ENCODE data around the gene LIPG.

Gene LIPG

GRCh38 chr18:49610022-49610445 lies 48.2 kb downstream of the LIPG start:
- DNase-seq (ENCODE audit: low read depth in 2 of 3, low spot score in 2 of 3), result no peak

DNA sequence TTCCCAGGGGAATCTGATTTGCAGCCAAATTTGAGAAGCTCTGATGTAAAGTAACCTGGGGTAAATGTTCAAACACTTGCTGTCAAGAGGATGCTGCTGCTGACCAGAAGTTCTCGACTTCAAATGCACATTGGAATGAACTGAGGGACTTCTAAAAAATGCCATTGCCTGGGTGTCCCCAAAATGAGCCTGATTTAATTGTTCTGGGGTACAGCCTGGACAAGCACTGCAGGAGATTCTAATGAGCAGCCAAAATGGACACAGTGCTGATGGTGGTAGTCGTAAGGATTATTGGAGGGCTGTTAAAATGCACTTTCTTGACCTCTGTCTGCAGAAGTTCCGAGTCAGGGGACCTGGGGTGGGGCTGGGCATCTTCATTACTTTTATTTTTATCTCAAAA lies 49.5 kb downstream of the LIPG start:
- no peak for DNase-seq (ENCODE audit: low read depth in 2 of 3, low spot score in 2 of 3)

- no peak for DNase-seq (ENCODE audit: low read depth in 2 of 3, low spot score in 2 of 3)
These were observed 50.7 kb downstream of the LIPG start for GRCh38 chr18:49612515-49613033.

DNA sequence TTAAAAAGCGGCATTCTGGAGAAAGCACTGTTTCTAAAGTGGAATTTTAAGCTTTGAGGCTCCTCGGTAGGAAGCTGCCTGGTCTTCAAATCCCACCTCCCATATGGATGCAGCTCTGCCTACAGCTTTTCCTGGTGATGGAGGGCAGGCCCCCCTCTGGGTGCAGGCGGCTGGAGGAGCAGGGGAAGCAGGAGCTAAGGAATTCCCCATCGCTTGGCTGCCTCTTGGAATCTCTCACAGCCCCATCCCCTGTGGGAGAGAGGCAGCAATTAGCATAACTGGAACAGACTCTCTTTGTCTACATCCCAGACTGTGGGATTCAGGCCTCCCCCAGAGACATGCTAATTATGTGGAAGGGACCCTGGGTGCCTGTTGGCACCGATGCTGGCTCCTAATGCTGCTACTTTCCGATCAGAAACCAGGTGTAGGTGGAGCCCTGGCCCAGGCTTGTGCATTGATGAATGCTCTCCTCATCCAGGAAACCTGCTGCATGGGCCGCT lies 51.3 kb downstream of the LIPG start:
- no peak for DNase-seq (ENCODE audit: low read depth in 2 of 3, low spot score in 2 of 3)

DNA sequence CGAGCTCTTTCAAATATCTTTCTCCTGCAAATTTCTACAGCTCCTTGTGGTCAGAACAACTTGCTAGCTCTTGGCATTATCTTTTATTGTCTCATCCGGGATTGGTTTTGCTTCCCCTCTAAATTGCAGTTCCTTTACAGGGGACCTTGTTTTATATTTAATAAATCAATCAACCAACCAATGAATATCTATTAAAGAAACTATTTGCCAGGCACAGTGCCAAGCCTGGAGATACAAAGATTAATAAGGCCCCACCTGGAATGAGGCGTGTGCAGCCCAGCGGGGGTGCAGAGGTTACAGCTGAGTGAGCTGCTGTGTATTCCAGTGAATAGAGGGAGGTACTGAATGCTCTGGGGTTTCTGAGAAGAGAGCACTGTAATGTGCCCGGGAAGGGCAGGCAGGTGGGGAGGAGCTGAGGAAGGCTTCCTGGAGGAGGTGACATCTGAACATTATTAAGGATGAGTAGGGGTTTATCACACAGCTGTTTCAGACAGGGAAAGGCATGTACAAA lies 51.8 kb downstream of the LIPG start:
- no peak for DNase-seq (ENCODE audit: low read depth in 2 of 3, low spot score in 2 of 3)

- DNase-seq (ENCODE audit: low read depth in 2 of 3, low spot score in 2 of 3), result no peak
These were observed 54.9 kb downstream of the LIPG start for GRCh38 chr18:49616618-49617328.

GRCh38 chr18:49617329-49617695 lies 55.5 kb downstream of the LIPG start:
- no peak for DNase-seq (ENCODE audit: low read depth in 2 of 3, low spot score in 2 of 3)

DNA sequence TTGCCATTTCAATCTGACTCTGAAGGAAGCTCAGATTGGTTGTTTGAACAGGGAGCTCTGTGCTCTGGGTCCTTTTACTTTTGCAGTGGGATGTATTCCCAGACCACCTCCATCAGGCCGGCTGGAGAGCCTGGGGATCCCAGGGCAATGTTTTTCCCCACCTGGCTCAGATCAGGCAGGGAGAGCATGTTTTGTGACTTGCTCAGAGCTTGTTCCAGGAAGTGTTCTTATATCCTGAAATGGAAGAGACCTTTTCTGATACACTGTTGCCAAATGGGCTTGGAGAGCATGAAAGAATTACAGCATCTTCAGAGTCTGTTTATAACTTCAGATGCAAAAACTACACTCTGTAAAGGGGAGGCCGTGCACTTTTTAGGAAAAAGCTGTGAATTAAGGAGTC lies 56.0 kb downstream of the LIPG start:
- DNase-seq (ENCODE audit: low read depth in 2 of 3, low spot score in 2 of 3), result no peak

DNA sequence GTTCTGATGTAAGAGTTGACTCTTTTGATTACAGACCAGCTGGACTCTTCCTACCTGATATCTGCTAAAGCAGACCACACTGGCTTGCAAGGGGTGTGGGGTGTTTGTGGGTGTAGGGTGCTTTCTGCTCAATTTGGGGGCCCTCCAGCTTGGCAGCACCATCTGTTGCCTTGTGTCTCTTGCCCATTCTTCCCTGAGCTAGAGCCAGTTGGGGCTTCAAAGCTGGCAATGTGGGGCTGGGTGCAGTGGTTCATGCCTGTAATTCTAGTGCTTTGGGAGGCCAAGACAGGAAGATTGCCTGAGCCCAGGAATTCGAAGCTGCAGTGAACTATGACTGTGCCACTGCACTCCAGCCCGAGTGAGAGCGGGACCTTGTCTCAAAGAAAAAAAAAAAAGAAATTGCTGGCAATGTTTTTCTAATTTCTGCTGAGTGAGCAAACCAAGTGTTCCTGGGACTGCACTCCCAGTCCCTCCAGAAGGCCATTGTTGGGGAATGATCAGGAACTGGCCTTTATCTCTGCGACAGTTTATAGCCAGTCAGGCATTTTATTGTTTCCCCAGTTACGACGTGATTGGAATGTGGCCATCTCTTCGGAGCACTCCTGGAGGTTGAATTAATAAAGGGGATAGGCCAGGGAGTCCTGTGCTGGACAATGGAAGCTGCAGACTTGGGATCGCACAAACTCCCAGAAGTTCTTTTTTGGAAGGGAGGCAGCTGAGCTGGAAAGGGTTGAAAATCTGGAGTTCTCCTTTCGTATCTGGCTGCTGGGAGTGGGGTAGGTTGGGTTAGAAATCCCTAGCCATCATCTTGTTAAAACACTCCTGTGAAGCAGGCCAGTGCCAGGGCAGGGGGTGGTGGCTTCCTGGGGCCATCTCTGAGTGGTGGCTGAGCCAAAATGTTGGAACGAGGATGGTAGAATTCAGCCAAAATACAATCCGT lies 57.2 kb downstream of the LIPG start:
- no peak for DNase-seq (ENCODE audit: low read depth in 2 of 3, low spot score in 2 of 3)

- no peak for DNase-seq (ENCODE audit: low read depth in 2 of 3, low spot score in 2 of 3)
These were observed 57.9 kb downstream of the LIPG start for GRCh38 chr18:49619801-49620200.

DNA sequence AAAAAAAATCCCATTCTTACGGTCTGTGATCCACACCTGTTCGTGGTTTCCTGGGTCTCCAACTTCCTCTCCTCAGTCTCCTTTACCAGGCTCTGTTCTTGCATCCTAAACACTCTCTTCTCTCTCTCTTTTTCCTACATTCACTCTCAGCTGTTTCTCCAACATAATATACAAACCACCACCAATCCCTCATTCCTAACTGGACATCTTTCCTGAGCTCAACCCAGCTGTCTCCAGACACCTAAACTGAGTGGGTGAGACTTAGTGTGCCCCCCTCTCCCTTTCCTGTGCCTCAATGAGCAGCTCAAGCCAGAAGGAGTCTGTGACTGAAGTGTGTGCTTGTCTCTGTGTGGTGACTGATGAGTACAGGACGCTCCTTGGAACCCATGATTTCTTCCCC lies 59.4 kb downstream of the LIPG start:
- DNase-seq (ENCODE audit: low read depth in 2 of 3, low spot score in 2 of 3), result no peak

GRCh38 chr18:49621717-49622351 lies 60.0 kb downstream of the LIPG start:
- DNase-seq (ENCODE audit: low read depth in 2 of 3, low spot score in 2 of 3), result no peak

DNA sequence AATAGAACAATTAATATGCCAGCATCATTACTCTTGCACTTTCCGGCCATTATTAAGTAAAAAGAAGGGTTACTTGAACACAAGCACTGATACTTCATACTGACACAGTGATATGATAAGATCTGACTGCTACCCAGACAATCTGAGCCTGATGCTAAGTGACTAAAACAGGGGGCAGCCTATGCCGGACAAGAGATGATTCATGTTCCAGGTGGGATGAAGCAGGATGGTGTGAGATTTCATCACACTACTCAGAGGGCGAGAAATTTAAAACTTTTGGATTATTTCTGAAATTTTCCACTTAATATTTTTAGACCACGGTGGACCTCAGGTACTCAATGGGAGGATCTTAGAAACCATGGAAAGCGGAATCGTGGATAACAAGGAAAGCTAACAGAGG lies 61.7 kb downstream of the LIPG start:
- no peak for DNase-seq (ENCODE audit: low read depth in 2 of 3, low spot score in 2 of 3)

DNA sequence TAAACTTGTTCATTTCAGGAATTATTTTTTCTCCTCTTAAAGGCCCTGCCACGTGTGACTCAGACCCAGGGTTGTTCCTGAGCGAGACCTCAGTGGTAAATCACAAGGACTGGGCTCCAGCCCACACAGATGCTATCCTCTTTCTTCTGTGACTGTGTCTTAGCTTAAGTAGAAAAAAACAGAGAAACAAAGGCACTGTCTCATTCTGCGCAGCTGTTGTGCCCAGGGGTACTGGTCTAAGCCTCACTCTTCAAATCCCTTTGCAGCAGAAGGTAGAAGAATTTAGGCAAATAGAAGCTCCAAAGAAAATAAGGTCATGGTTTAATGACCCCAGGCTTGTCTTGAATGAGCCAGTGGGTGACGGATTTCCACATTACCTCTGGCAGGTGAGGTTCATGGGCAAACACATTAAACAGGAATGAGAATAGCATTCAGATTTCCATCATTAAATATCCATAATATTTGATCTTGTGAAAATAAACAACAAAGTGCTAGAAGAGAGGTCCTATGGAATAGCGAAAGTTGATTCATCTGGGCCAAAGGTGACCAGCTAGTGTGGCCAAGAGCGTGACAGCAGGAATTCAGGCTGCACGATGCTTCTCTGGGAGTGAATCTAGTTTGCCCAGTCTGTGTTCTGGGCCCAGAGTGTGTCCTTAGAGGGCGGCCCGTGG lies 63.3 kb downstream of the LIPG start:
- no peak for DNase-seq (ENCODE audit: low read depth in 2 of 3, low spot score in 2 of 3)

DNA sequence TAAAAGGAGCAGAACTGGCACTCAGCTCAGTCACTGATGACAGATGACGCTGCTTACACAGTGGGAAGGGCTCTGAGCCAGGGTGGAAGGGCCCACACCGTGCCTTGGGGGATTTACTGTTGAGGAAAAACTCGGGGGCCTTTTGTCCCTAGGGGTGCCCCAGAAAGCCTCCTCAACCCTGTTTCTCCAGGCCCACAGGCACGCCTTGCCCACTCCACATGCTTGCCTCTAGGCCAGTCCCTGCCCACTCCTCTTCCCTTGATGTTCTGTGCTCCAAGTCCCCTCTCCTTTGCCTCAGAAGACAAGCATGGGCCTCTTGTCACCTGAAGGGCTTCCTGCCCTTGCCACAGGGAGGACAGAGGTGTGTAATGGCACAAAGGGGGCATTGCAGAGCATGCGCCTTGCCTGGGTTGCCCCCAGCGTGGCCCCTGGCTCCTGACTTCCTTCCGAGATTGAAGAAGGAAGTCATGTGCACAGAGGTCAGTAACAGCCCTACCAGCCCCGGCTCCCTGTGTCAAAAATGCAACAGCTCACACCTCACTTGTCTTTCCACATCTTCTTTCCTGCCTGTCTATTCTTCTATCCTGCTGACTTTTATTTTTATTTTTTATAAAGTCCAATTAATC lies 65.1 kb downstream of the LIPG start:
- DNase-seq (ENCODE audit: low read depth in 2 of 3, low spot score in 2 of 3), result no peak

GRCh38 chr18:49628119-49628518 lies 66.3 kb downstream of the LIPG start:
- DNase-seq (ENCODE audit: low read depth in 2 of 3, low spot score in 2 of 3), result no peak

GRCh38 chr18:49628881-49629795 lies 67.3 kb downstream of the LIPG start:
- DNase-seq (ENCODE audit: low read depth in 2 of 3, low spot score in 2 of 3), result no peak

- DNase-seq (ENCODE audit: low read depth in 2 of 3, low spot score in 2 of 3), result no peak
These were observed 68.4 kb downstream of the LIPG start for GRCh38 chr18:49630246-49630699.
